T follicular helper cell (primary cell): ENCODE data around the gene CD99L2.

ENCODE experiments used
- DNase-seq: peaks from one replicate; pipeline ENCODE4 v3.0.0-alpha.2; 2020; ENCODE audit warnings: low read depth

Gene CD99L2

GRCh38 chrX:150763810-150764209 is 134.7 kb downstream of the CD99L2 start:
- no peak for DNase-seq

- no peak for DNase-seq
Observed at GRCh38 chrX:150763303-150763797, 135.1 kb downstream of the CD99L2 start.

- DNase-seq = no peak
Observed at GRCh38 chrX:150762258-150763165, 136.0 kb downstream of the CD99L2 start.

GRCh38 chrX:150761819-150762216 is 136.7 kb downstream of the CD99L2 start:
- no peak for DNase-seq

GRCh38 chrX:150761176-150761818 is 137.2 kb downstream of the CD99L2 start:
- DNase-seq = no peak

- no peak for DNase-seq
Observed at GRCh38 chrX:150759568-150760416, 138.7 kb downstream of the CD99L2 start.

GRCh38 chrX:150757371-150757770 is 141.1 kb downstream of the CD99L2 start:
- no peak for DNase-seq

- DNase-seq = no peak
Observed at GRCh38 chrX:150753968-150754367, 144.5 kb downstream of the CD99L2 start.

- DNase-seq = no peak
Observed at GRCh38 chrX:150753357-150753756, 145.1 kb downstream of the CD99L2 start.

GRCh38 chrX:150752124-150752523 is 146.3 kb downstream of the CD99L2 start:
- no peak for DNase-seq

GRCh38 chrX:150736475-150736874 is 162.0 kb downstream of the CD99L2 start:
- DNase-seq = no peak

GRCh38 chrX:150731795-150732194 is 166.7 kb downstream of the CD99L2 start:
- DNase-seq = no peak

GRCh38 chrX:150730719-150731118 is 167.7 kb downstream of the CD99L2 start:
- no peak for DNase-seq

- DNase-seq = no peak
Observed at GRCh38 chrX:150729956-150730355, 168.5 kb downstream of the CD99L2 start.

- no peak for DNase-seq
Observed at GRCh38 chrX:150719621-150720020, 178.8 kb downstream of the CD99L2 start.
